Naive thymus-derived CD4-positive, alpha-beta T cell (primary cell): ENCODE data around the gene HNRNPA1L2. TPM values are rescaled to one million over a fixed set of nuclear protein-coding genes. Genes with fewer than 3 reads are reported as not detected.
"Not testable (repeated sequence)": the region's sequence is repeated elsewhere in the genome, so short reads cannot be mapped to it uniquely, and the experiment has no call there.

Experiments used
- ATAC-seq: fragments of 150-1000 bp; cut with Tn5 transposase; 2 replicates; pipeline ENCODE4 v1.10.0; 2021; ENCODE audit warnings: mild to moderate bottlenecking, moderate library complexity
- CTCF ChIA-PET: fragments of 350-600 bp; sonication (Branson Sonifier 250); formaldehyde crosslinking; loops from one replicate; lab custom pipeline; 2021; ENCODE audit warnings: antibody characterized with exemption; lab: Charles Lee
- POLR2A ChIA-PET: fragments of 350-600 bp; sonication (Branson Sonifier 250); formaldehyde crosslinking; loops from one replicate; lab custom pipeline; 2021; ENCODE audit warnings: antibody characterized with exemption, inconsistent platforms; lab: Charles Lee
- DNase-seq, 9 donors: peaks; one replicate each; pipeline versions ENCODE4 v3.0.0 to v3.0.0-alpha.2; 2020 to 2022; ENCODE audit warnings: mixed read lengths in 1 of 9
- H3K27ac ChIP-seq: one replicate; pipeline ENCODE4 v1.7.0; 2013; ENCODE audit warnings: mild to moderate bottlenecking, low read depth, low read length, moderate library complexity
- H3K27me3 ChIP-seq, 2 donors: one replicate each; pipeline ENCODE4 v1.7.0; 2013; ENCODE audit warnings: low read length in 2 of 2, mild to moderate bottlenecking in 2 of 2, moderate library complexity in 2 of 2; ENCODE audit not compliant: control insufficient read depth in 2 of 2, insufficient read depth in 2 of 2
- H3K36me3 ChIP-seq, 3 experiments: 1 replicate in 2 of 3; 2 replicates in 1 of 3; pipeline ENCODE4 v1.7.0; 2013; ENCODE audit warnings: low read length in 3 of 3, mild to moderate bottlenecking in 3 of 3, moderate library complexity in 1 of 3; ENCODE audit not compliant: insufficient read depth in 3 of 3, control insufficient read depth in 2 of 3
- H3K4me1 ChIP-seq, 2 donors: one replicate each; pipeline ENCODE4 v1.7.0; 2013; ENCODE audit warnings: low read length in 2 of 2, mild to moderate bottlenecking in 2 of 2, moderate library complexity in 1 of 2; ENCODE audit not compliant: control insufficient read depth in 2 of 2, insufficient read depth in 2 of 2
- H3K4me3 ChIP-seq: 2 replicates; pipeline ENCODE4 v1.7.0; 2013; ENCODE audit warnings: mild to moderate bottlenecking, low read length
- H3K9me3 ChIP-seq, 3 experiments: 1 replicate in 2 of 3; 2 replicates in 1 of 3; pipeline ENCODE4 v1.7.0; 2013; ENCODE audit warnings: low read length in 3 of 3; ENCODE audit not compliant: control insufficient read depth in 2 of 3
- H3K27ac Mint-ChIP-seq, 9 donors: one replicate each; pipeline ENCODE4 v1.8.0; 2020 to 2022; ENCODE audit warnings: mixed read lengths in 9 of 9, mild to moderate bottlenecking in 8 of 9, moderate library complexity in 5 of 9, inconsistent platforms in 2 of 9
- H3K27me3 Mint-ChIP-seq, 5 donors: one replicate each; pipeline ENCODE4 v1.8.0; 2021 to 2022; ENCODE audit warnings: mixed read lengths in 5 of 5, mild to moderate bottlenecking in 1 of 5
- H3K36me3 Mint-ChIP-seq, 5 donors: one replicate each; pipeline ENCODE4 v1.8.0; 2020 to 2022; ENCODE audit warnings: mixed read lengths in 5 of 5, mild to moderate bottlenecking in 3 of 5, inconsistent platforms in 1 of 5
- H3K4me1 Mint-ChIP-seq, 7 donors: one replicate each; pipeline ENCODE4 v1.8.0; 2020 to 2022; ENCODE audit warnings: mixed read lengths in 7 of 7, mild to moderate bottlenecking in 3 of 7, inconsistent platforms in 1 of 7
- H3K4me3 Mint-ChIP-seq, 10 donors: one replicate each; pipeline ENCODE4 v1.8.0; 2020 to 2022; ENCODE audit warnings: mild to moderate bottlenecking in 10 of 10, mixed read lengths in 10 of 10, moderate library complexity in 6 of 10, inconsistent platforms in 2 of 10
- H3K9me3 Mint-ChIP-seq, 11 donors: one replicate each; pipeline ENCODE4 v1.8.0; 2020 to 2022; ENCODE audit warnings: mixed read lengths in 11 of 11, mild to moderate bottlenecking in 4 of 11, inconsistent platforms in 1 of 11, moderate library complexity in 1 of 11
- intact Hi-C, 2 donors: fragments of 100-400 bp; cut with micrococcal nuclease; formaldehyde crosslinking; loops; one replicate each; pipeline ENCODE4 v1.15.1; 2023
- polyA plus RNA-seq, 2 donors: library from polyadenylated mRNA; unstranded; fragments of 300-500 nt; fragmentation: Illumina TruSeq; gene quantifications; one replicate each; pipeline ENCODE4 v1.2.3, GENCODE V29; 2021
- total RNA-seq, 6 experiments: library from RNA in 5 of 6; stranded (reverse) in 5 of 6; gene quantifications; 1 replicate in 5 of 6; 2 replicates in 1 of 6; pipeline ENCODE4 v1.2.3 and lab custom pipeline; 2021 to 2026

The HNRNPA1L2 gene
- total and polyA plus RNA-seq, 7 experiments from 2014 or later: 8.0 to 21.1 (median 13.8) TPM

DNA sequence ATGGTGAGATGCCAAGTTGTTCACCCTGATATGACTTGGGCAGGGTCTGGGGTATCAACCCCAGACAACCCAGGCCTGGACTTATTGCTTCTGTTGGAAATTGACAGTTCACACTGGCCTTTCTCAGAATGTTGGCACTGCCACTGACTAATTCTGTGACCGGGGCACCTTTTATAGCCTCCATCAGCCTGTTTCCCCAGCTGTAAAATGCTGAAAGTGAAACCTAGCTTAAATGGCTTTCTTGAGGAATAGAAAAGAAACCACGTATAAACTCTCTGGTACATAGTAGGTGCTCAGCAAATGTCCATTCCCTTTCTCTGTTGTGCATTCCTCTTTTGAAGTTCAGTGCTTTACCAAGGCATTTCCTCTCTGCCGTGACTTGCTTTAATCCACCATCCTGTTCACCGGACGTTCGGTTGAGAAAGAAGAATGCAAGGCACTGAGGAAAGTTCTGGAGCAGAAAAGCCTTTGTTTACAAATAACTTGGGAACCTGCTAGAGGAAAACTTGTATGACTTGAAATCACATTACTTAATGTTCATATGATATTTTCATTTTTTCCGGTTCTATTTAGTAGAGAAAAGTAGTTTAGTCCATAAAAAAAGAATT lies 11.0 kb upstream of the HNRNPA1L2 start:
- CTCF ChIA-PET, POLR2A ChIA-PET, ATAC-seq, H3K27ac ChIP-seq, H3K9me3 Mint-ChIP-seq, H3K27me3 ChIP-seq, DNase-seq, H3K4me1 ChIP-seq, H3K9me3 ChIP-seq, H3K4me1 Mint-ChIP-seq, H3K27me3 Mint-ChIP-seq, H3K4me3 ChIP-seq, intact Hi-C loops, H3K27ac Mint-ChIP-seq: not testable (repeated sequence)
- H3K36me3 ChIP-seq: peaks cover 0 to 33% (median 0%) of the 10 kb centered on the region in 3 experiments
- Mint-ChIP-seq H3K4me3 (peak overlapping the region in 1 of 10 donors; percentile 12), H3K36me3 (peaks cover 0 to 32% (median 9%) of the 10 kb centered on the region in 5 donors)

GRCh38 chr13:52638666-52639328 lies 3.4 kb upstream of the HNRNPA1L2 start:
- CTCF ChIA-PET: interaction anchor here (0.6 to 1.5 kb wide), 2 partner anchors 14 kb away, joined by 3 to 5 read pairs; partner anchors contain the start of gene SUGT1
- no peaks in the 10 kb centered on the region for H3K27me3 ChIP-seq
- no peak for ATAC-seq
- H3K9me3 ChIP-seq: no peaks in the 10 kb centered on the region
- peaks cover 0 to 36% (median 6%) of the 10 kb centered on the region in 3 experiments for H3K36me3 ChIP-seq
- H3K4me1 ChIP-seq: no peaks in the 10 kb centered on the region
- Mint-ChIP-seq H3K4me3 (no peak overlapping the region), H3K27me3 (no peaks in the 10 kb centered on the region), H3K4me1 (peaks cover 0 to 7% (median 0%) of the 10 kb centered on the region in 7 donors), H3K9me3 (no peaks in the 10 kb centered on the region), H3K27ac (no peak overlapping the region), H3K36me3 (peaks cover 17 to 42% (median 28%) of the 10 kb centered on the region in 5 donors)
- no peak overlapping the region for H3K4me3 ChIP-seq
- intact Hi-C loops: no loop called here
- H3K27ac ChIP-seq: no peak overlapping the region
- POLR2A ChIA-PET: no interaction called here
- no peak for DNase-seq

- Mint-ChIP-seq H3K9me3 (no peaks in the 10 kb centered on the region), H3K4me1 (peaks cover 0 to 10% (median 0%) of the 10 kb centered on the region in 7 donors), H3K4me3 (no peak overlapping the region), H3K27me3 (no peaks in the 10 kb centered on the region), H3K36me3 (peaks cover 17 to 36% (median 30%) of the 10 kb centered on the region in 5 donors), H3K27ac (no peak overlapping the region)
- no peak for ATAC-seq
- no peaks in the 10 kb centered on the region for H3K27me3 ChIP-seq
- H3K9me3 ChIP-seq: no peaks in the 10 kb centered on the region
- H3K36me3 ChIP-seq: peaks cover 0 to 25% (median 6%) of the 10 kb centered on the region in 3 experiments
- ChIA-PET CTCF (interaction anchor here (0.6 kb wide), 1 partner anchor 12 kb away, joined by 4 read pairs; no protein-coding TSS in a partner anchor), POLR2A (interaction anchor here (1.6 kb wide), 1 partner anchor 9 kb away, joined by 8 read pairs; the partner anchor contains the start of gene SUGT1)
- no peak overlapping the region for H3K4me3 ChIP-seq
- no peaks in the 10 kb centered on the region for H3K4me1 ChIP-seq
- no peak for DNase-seq
- no peak overlapping the region for H3K27ac ChIP-seq
- intact Hi-C loops: no loop called here
These were observed 1.9 kb downstream of the HNRNPA1L2 start for GRCh38 chr13:52644108-52644507.

DNA sequence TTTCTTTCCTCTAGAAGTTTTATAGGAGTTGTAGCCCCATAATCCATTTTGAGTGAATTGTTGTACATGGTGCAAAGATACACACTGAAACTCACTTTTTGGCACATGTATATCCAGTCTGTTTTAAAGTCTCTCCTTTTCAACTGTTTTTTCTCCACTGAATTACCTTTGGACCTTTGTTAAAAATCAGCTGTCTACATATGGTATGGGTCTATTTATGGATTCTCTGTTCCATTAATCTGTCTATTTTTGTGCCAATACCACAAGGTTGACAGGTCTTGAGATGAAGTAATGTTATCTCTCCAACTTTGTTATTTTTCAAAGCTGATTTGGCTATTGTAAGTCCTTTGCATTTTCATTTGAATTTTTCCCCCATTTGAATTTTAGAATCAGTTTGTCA lies 4.7 kb downstream of the HNRNPA1L2 start:
- POLR2A ChIA-PET: no interaction called here
- Mint-ChIP-seq H3K27ac (no peak overlapping the region), H3K36me3 (peaks cover 8 to 29% (median 17%) of the 10 kb centered on the region in 5 donors), H3K4me1 (peaks cover 6 to 21% (median 13%) of the 10 kb centered on the region in 7 donors), H3K27me3 (no peaks in the 10 kb centered on the region), H3K4me3 (no peak overlapping the region), H3K9me3 (no peaks in the 10 kb centered on the region)
- no peak overlapping the region for H3K4me3 ChIP-seq
- intact Hi-C loops: no loop called here
- CTCF ChIA-PET: no interaction called here
- H3K9me3 ChIP-seq: no peaks in the 10 kb centered on the region
- peaks cover 0 to 5% (median 0%) of the 10 kb centered on the region in 3 experiments for H3K36me3 ChIP-seq
- no peak overlapping the region for H3K27ac ChIP-seq
- DNase-seq (no peak), ATAC-seq (no peak)
- H3K27me3 ChIP-seq: no peaks in the 10 kb centered on the region
- H3K4me1 ChIP-seq: peaks cover 10% of the 10 kb centered on the region in 2 donors

- ChIA-PET POLR2A (no interaction called here), CTCF (no interaction called here)
- Histone ChIP-seq H3K4me3 (no peak overlapping the region), H3K27ac (no peak overlapping the region), H3K36me3 (peaks cover 0 to 4% (median 0%) of the 10 kb centered on the region in 3 experiments), H3K4me1 (peaks cover 17 to 22% of the 10 kb centered on the region in 2 donors), H3K9me3 (no peaks in the 10 kb centered on the region), H3K27me3 (no peaks in the 10 kb centered on the region)
- Mint-ChIP-seq H3K27ac (peak overlapping the region in 3 of 9 donors; percentile 5 to 81 (median 62)), H3K27me3 (no peaks in the 10 kb centered on the region), H3K9me3 (no peaks in the 10 kb centered on the region), H3K4me3 (peak overlapping the region in 3 of 10 donors; percentile 54 to 73 (median 72)), H3K36me3 (peaks cover 0 to 20% (median 6%) of the 10 kb centered on the region in 5 donors), H3K4me1 (peaks cover 6 to 18% (median 13%) of the 10 kb centered on the region in 7 donors)
- ATAC-seq (no peak), DNase-seq (no peak)
- intact Hi-C loops: no loop called here
These were observed 8.5 kb downstream of the HNRNPA1L2 start for GRCh38 chr13:52650731-52651130.

DNA sequence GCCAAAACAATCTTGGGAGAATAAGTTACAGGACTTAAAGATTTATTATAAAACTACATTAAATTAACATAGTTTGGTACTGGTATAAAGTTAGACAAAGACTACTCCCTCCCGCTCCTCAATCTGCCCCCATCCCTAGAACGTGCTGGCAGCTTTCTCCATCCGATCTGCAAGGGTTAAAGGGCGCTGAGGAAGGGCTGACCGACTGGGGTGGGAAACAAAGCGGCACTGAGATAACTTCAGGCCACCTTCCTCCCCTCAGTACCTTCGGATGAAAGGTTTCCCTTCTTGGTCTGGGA lies 9.6 kb downstream of the HNRNPA1L2 start:
- ChIA-PET CTCF (interaction anchor here (1.5 to 2.1 kb wide), 2 partner anchors 16 to 35 kb away, joined by 4 to 25 read pairs; no protein-coding TSS in a partner anchor), POLR2A (interaction anchor here (1.1 to 4.6 kb wide), 9 partner anchors 13 to 1198 kb away, joined by 3 to 100 read pairs (median 7); partner anchors contain the start of genes ALG11, INTS6 and VPS36)
- H3K4me1 ChIP-seq: peaks cover 17 to 22% of the 10 kb centered on the region in 2 donors
- peak overlapping the region; percentile 87 for H3K4me3 ChIP-seq
- Mint-ChIP-seq H3K4me1 (peaks cover 6 to 18% (median 13%) of the 10 kb centered on the region in 7 donors), H3K27me3 (no peaks in the 10 kb centered on the region), H3K36me3 (peaks cover 0 to 20% (median 6%) of the 10 kb centered on the region in 5 donors), H3K4me3 (no peak overlapping the region), H3K9me3 (no peaks in the 10 kb centered on the region), H3K27ac (no peak overlapping the region)
- ATAC-seq: no peak
- peak overlapping the region; percentile 94 for H3K27ac ChIP-seq
- no peaks in the 10 kb centered on the region for H3K27me3 ChIP-seq
- no peak for DNase-seq
- peaks cover 0 to 4% (median 0%) of the 10 kb centered on the region in 3 experiments for H3K36me3 ChIP-seq
- H3K9me3 ChIP-seq: no peaks in the 10 kb centered on the region
- intact Hi-C loops: loop anchor here (1.0 kb wide), 9 partner anchors 13 to 1199 kb away; partner anchors contain the start of genes ALG11 (in 2 of the 2), CKAP2 (in 2 of the 2), INTS6 (in 2 of the 2) and VPS36 (in 2 of the 2)
